ENCODE results near the gene NTM.

DNA sequence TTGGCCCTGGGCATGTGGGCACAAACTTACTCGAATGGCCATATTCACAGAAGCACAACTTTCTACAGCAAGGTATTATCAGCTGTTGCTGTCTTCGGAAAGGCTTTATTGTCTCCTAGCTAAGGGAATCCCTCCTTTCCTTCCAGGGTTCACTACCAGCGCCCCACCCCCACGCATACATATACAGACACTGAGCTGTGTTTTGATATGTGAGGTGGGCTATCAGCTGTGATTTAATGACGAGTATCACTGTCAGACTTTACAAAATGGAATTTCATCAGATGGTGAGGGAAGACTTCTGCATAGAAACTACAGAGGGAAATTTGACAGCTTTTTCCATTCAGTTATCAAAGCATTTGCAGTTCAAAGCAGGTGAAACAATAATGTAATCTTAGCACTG lies 730.2 kb downstream of the NTM start:
- TF ChIP-seq, protein P1, sequence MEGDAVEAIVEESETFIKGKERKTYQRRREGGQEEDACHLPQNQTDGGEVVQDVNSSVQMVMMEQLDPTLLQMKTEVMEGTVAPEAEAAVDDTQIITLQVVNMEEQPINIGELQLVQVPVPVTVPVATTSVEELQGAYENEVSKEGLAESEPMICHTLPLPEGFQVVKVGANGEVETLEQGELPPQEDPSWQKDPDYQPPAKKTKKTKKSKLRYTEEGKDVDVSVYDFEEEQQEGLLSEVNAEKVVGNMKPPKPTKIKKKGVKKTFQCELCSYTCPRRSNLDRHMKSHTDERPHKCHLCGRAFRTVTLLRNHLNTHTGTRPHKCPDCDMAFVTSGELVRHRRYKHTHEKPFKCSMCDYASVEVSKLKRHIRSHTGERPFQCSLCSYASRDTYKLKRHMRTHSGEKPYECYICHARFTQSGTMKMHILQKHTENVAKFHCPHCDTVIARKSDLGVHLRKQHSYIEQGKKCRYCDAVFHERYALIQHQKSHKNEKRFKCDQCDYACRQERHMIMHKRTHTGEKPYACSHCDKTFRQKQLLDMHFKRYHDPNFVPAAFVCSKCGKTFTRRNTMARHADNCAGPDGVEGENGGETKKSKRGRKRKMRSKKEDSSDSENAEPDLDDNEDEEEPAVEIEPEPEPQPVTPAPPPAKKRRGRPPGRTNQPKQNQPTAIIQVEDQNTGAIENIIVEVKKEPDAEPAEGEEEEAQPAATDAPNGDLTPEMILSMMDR (IDR thresholded peaks at IDR 0.05; ENCODE audit: poor library complexity) = no peak
- TF ChIP-seq EZH2 (IDR thresholded peaks at IDR 0.05; ENCODE audit: borderline replicate concordance) (no peak), EZH2phosphoT487 (IDR thresholded peaks at IDR 0.05; ENCODE audit: low read depth, severe bottlenecking, unreplicated experiment) (no peak)

Data from hepatocyte (in vitro differentiated cells).